Activated gamma-delta T cell treated with anti-CD3 and anti-CD28 coated beads, Interleukin-2, amount 50 U/mL, for 16 hours (primary cell): ENCODE measurements around the gene CSGALNACT2.

Experiments
- DNase-seq: peaks from one replicate; pipeline ENCODE4 v3.0.0-alpha.2; 2020; ENCODE audit warnings: low read depth

Gene CSGALNACT2

DNA sequence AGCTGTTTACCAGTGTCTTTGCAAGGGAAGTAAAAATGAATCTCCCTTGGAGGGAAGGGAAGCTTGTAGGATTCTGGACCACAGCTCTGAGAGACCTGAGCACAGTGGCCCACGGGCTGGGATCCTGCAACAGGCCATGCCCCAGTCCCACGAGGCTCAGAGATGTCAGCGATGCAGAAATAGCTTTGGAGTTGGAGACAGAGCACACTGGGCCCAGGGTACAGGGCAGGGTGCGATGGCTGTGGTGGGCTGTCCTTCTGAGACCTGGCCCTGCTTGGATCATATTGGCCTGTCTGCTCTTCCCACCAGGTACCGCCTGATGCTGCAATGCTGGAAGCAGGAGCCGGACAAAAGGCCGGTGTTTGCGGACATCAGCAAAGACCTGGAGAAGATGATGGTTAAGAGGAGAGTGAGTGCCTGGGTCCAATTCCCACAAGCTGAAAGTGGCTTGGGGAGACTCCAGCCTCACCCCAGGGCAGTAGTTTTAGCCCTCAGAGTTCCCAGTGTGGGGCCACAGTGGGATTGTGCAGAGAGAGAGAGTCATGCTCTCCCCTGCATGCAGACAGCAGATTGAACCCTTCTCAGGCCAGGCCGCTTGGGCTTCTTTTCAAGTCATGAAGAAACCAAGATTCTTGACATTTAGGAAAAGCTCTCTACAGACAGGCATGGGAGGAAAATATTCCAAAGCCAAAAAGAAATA, 13.5 kb upstream of the CSGALNACT2 start:
- DNase-seq, result no peak

DNA sequence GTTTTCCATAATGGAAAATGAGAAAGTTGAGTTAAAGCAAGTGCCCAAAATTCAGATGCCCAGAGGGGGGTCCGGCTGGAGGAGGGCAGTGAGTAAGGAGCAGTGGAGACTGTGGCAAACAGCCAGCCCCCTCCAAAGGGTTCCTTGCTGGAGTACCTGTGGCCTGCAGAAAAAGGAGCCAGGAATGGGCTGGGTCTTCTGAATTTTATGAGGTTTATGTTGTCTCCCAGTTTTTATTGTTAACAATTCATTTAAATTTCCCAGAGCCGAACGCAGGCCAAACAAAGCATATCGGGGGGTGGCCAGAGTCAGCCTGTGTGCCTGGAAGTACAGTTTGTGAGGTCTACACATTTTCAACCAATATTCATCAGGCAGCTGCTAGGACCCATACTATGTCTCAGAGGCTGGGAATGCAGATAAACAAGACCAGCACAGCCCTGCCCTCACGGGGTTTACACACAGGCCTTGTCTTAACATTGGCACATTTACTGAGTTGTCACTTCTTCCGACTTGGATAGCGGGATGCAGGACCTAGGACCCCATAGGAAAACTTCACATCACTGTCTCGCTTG, 12.9 kb upstream of the CSGALNACT2 start:
- DNase-seq, result no peak

DNA sequence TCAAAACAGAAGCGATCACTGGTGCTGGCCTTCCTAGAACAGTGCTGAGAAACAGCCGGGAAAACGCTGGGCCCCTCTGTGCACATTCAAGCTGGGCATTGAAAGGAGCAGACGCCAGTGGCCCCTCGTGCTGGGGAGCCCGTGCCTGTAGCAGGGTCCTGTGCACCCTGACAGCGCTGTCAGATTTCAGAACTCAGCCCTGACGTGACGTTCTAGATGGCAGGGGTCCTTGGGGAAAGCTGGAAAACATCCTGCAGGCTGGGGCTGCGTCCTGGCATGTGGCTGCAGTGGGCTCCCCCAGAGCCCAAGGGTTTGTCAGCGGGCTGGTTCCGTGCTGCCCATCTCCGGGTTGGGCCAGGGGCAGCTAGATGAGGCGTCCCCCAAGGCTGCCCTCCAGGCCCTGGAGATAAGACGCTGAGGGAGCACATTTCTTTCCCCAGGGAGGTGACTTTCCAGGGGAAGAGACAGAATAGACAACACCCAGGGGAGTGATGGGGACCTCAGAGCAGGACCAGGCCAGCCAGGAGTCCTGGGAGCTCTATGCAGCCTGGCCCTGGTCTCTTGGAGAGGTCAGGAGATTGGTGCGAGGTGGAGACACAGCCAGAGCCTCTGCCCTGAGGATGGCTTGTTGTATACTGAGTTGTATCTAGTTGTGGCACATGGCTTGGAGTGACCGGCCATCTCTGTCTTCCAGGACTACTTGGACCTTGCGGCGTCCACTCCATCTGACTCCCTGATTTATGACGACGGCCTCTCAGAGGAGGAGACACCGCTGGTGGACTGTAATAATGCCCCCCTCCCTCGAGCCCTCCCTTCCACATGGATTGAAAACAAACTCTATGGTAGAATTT, 12.1 kb upstream of the CSGALNACT2 start:
- no peak for DNase-seq

- DNase-seq, result no peak
Observed at GRCh38 chr10:43126759-43127424, 11.4 kb upstream of the CSGALNACT2 start.

- DNase-seq, result no peak
Observed at GRCh38 chr10:43127442-43127841, 10.8 kb upstream of the CSGALNACT2 start.

DNA sequence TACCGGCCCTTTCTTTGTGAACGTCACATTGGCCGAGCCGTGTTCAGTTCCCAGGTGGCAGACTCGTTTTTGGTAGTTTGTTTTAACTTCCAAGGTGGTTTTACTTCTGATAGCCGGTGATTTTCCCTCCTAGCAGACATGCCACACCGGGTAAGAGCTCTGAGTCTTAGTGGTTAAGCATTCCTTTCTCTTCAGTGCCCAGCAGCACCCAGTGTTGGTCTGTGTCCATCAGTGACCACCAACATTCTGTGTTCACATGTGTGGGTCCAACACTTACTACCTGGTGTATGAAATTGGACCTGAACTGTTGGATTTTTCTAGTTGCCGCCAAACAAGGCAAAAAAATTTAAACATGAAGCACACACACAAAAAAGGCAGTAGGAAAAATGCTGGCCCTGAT, 9.9 kb upstream of the CSGALNACT2 start:
- no peak for DNase-seq

DNA sequence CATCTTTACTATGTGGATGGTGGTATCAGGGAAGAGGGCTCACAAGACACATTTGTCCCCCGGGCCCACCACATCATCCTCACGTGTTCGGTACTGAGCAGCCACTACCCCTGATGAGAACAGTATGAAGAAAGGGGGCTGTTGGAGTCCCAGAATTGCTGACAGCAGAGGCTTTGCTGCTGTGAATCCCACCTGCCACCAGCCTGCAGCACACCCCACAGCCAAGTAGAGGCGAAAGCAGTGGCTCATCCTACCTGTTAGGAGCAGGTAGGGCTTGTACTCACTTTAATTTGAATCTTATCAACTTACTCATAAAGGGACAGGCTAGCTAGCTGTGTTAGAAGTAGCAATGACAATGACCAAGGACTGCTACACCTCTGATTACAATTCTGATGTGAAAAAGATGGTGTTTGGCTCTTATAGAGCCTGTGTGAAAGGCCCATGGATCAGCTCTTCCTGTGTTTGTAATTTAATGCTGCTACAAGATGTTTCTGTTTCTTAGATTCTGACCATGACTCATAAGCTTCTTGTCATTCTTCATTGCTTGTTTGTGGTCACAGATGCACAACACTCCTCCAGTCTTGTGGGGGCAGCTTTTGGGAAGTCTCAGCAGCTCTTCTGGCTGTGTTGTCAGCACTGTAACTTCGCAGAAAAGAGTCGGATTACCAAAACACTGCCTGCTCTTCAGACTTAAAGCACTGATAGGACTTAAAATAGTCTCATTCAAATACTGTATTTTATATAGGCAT, 9.1 kb upstream of the CSGALNACT2 start:
- DNase-seq, result no peak

GRCh38 chr10:43130770-43131171, 7.5 kb upstream of the CSGALNACT2 start:
- no peak for DNase-seq

- no peak for DNase-seq
Observed at GRCh38 chr10:43131256-43131655, 7.0 kb upstream of the CSGALNACT2 start.

DNA sequence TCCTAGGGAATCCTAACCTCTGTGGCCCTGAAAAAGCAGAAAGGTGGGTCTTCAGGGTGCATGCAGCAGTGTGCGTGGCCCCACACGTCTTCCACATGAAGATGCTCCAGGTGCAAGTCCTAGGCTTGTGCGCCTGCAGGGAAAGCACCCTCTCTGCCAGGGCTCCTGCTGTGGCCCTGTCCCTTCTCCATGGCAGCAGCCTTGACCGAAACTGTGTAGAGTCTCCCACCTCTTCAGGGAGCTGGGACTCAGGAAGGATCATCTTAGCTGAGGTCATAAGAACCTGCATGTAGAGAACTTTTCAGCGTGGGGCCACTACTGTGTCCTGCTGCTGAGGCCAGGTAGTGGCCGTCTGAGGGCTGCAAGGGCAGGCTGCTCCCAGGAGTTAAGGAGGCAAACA, 6.3 kb upstream of the CSGALNACT2 start:
- DNase-seq, result no peak

- DNase-seq, result no peak
Observed at GRCh38 chr10:43132867-43133787, 5.1 kb upstream of the CSGALNACT2 start.

GRCh38 chr10:43134126-43134905, 3.9 kb upstream of the CSGALNACT2 start:
- DNase-seq, result no peak

DNA sequence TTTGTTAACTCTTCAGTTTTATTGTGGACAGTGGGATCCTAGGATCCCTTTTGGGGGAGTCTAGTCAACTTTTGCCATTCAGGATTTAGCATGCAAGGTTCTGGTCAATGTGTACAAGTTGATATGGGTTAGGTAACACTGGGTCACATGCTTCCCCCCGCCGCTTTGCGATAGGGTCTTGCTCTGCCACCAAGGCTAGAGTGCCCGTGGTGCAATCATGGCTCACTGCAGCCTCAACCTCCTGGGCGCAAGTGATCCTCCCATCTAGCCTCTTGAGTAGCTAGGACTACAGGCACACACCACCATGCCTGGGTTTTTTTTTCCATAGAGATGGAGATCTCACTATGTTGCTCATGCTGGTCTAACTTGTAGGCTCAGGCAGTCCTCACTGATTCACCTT, 3.2 kb upstream of the CSGALNACT2 start:
- no peak for DNase-seq

- no peak for DNase-seq
Observed at GRCh38 chr10:43135656-43136055, 2.6 kb upstream of the CSGALNACT2 start.

DNA sequence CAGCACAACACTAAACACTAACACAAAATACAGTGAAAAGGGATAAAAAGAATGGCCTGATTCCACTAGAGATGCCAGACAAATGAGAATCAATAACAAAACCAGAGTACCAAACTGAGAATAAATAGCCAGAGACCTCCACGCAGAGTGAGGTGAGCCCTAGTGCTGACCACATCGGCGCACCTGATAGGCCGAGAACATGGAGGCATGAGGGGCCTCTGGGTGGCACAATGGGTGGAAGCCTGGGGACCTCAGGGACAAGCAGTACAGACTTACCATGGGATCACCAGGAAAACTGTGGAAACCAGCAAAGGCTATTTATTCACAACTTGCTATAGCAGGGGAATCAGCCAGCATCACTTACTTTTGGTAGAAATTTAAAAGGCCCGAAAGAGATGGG, 1.8 kb upstream of the CSGALNACT2 start:
- DNase-seq, result no peak

DNA sequence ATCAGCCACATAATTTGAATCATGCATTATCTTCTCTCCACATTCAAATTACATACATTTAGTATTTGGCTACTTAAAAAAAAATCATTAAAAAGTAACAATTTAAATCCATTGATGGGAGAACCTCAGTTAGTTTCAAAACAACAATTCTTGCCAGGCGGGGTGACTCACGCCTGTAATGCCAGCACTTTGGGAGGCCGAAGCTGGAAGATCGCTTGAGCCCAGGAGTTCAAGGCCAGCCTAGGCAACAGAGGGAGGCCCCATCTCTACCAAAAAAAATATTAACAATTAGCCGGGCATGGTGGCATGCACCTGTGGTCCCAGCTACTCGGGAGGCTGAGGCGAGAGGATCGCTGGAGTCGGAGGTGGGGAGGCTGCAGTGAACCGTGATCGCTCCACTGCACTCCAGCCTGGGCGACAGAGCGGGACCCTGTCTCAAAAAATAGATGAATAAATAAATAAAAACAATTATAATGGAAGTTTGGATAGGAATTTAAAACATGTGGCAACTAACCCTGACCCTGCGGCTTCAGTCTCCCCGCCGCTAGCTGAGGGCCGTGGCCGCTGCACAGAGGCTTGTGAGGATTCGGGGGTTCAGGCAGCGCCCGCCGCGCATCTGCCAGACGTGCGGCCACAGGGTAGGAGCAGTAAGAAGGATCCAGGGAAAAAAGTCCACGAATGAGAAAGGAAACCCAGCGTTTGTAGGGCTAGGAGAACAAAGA, 1.1 kb upstream of the CSGALNACT2 start:
- no peak for DNase-seq

- DNase-seq, result no peak
Observed at GRCh38 chr10:43137717-43138020, 576 bp upstream of the CSGALNACT2 start.

- peak; percentile 43 for DNase-seq
Observed at GRCh38 chr10:43138757-43139241, 554 bp downstream of the CSGALNACT2 start.

DNA sequence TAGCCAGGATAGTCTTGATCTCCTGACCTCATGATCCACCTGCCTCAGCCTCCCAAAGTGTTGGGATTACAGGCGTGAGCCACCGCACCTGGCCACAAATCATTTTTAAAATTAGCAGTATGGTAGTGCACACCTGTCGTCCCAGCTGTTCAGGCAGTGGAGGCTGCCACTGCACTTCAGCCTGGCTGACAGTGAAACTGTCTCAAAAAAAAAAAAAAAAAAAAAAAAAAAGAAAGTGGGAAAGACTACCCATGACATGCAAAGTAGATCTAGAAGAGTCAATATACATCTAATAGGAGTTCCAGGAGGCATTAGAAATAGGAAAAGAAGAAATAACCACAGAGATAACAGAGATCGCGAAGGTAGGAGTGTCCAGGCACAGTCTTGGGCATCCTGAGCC, 3.2 kb downstream of the CSGALNACT2 start:
- no peak for DNase-seq
